HepG2 (cell line): ENCODE data around the gene FBXO44.

ENCODE experiments used
- ASH2L ChIP-seq: fragments of 300-600, 200-600 bp; sonication (generic); IDR thresholded peaks from 2 replicates; pipeline ENCODE4 v1.7.0; 2017; ENCODE audit warnings: low read depth, mild to moderate bottlenecking, moderate library complexity, mixed read lengths, low read length; ENCODE audit not compliant: insufficient read length
- ATF7 ChIP-seq, 2 experiments: fragments of 450-650 bp in 1 of 2; sonication (generic) in 1 of 2; formaldehyde crosslinking in 1 of 2; IDR thresholded peaks; 2 replicates each; pipeline versions ENCODE4 v1.4.0 to v1.6.1; 2016 to 2020; ENCODE audit warnings: antibody characterized with exemption in 1 of 2, mild to moderate bottlenecking in 1 of 2, missing genetic modification reagents in 1 of 2
- FLYWCH1 ChIP-seq: sonication (generic); formaldehyde crosslinking; IDR thresholded peaks from 2 replicates; pipeline ENCODE4 v1.8.1; 2023; ENCODE audit warnings: mild to moderate bottlenecking, missing genetic modification reagents
- NFRKB ChIP-seq: fragments of 450-650 bp; IDR thresholded peaks from 2 replicates; pipeline ENCODE4 v1.6.1; 2017
- SAFB2 ChIP-seq: sonication (generic); formaldehyde crosslinking; IDR thresholded peaks from 2 replicates; pipeline ENCODE4 v1.5.1; 2020; ENCODE audit warnings: missing genetic modification reagents, low read depth, mild to moderate bottlenecking, borderline replicate concordance
- TAF1 ChIP-seq: sonication (generic); formaldehyde crosslinking; IDR thresholded peaks from 2 replicates; pipeline ENCODE4 v1.4.0; 2020; ENCODE audit warnings: missing genetic modification reagents
- TMF1 ChIP-seq: sonication (generic); formaldehyde crosslinking; IDR thresholded peaks from 2 replicates; pipeline ENCODE4 v1.8.1; 2022; ENCODE audit warnings: low read depth, missing genetic modification reagents
- ZFY ChIP-seq: sonication (generic); formaldehyde crosslinking; IDR thresholded peaks from 2 replicates; pipeline ENCODE4 v1.4.0; 2020; ENCODE audit warnings: missing genetic modification reagents
- ZNF274 ChIP-seq: sonication (generic); formaldehyde crosslinking; IDR thresholded peaks from 2 replicates; pipeline ENCODE4 v1.5.1; 2020; ENCODE audit warnings: mild to moderate bottlenecking, missing genetic modification reagents
- ZNF512 ChIP-seq: sonication (generic); formaldehyde crosslinking; IDR thresholded peaks from 2 replicates; pipeline ENCODE4 v1.4.0; 2020; ENCODE audit warnings: mild to moderate bottlenecking, missing genetic modification reagents
- ZNF766 ChIP-seq: sonication (generic); formaldehyde crosslinking; IDR thresholded peaks from 2 replicates; pipeline ENCODE4 v1.5.0; 2020; ENCODE audit warnings: missing genetic modification reagents, borderline replicate concordance
- TF ChIP-seq, protein P1 (sequence below): sonication (generic); formaldehyde crosslinking; IDR thresholded peaks from 2 replicates; pipeline ENCODE4 v1.4.0; 2020; ENCODE audit warnings: mild to moderate bottlenecking, missing genetic modification reagents
- TF ChIP-seq, protein P2 (sequence below): sonication (generic); formaldehyde crosslinking; IDR thresholded peaks from 2 replicates; pipeline ENCODE4 v1.5.0; 2020; ENCODE audit warnings: mild to moderate bottlenecking, missing genetic modification reagents, moderate library complexity
- TF ChIP-seq, protein P3 (sequence below): sonication (generic); formaldehyde crosslinking; IDR thresholded peaks from 2 replicates; pipeline ENCODE4 v1.5.0; 2020; ENCODE audit warnings: missing genetic modification reagents, mild to moderate bottlenecking, borderline replicate concordance

GRCh38 chr1:11620405-11620804 lies 34.3 kb upstream of the FBXO44 start:
- TF ChIP-seq ZNF274 (CRISPR knock-in tag) = no peak
- TF ChIP-seq ATF7 (IDR thresholded peaks at IDR 0.05) = no peak
- no peak for TF ChIP-seq ATF7 (CRISPR knock-in tag; IDR thresholded peaks at IDR 0.05)
- TF ChIP-seq FLYWCH1 (CRISPR knock-in tag) = no peak
- no peak for TF ChIP-seq TAF1 (CRISPR knock-in tag)
- TF ChIP-seq NFRKB = no peak
- TF ChIP-seq ZNF766 (CRISPR knock-in tag) = no peak
- TF ChIP-seq ASH2L = no peak
- TF ChIP-seq, protein P1, sequence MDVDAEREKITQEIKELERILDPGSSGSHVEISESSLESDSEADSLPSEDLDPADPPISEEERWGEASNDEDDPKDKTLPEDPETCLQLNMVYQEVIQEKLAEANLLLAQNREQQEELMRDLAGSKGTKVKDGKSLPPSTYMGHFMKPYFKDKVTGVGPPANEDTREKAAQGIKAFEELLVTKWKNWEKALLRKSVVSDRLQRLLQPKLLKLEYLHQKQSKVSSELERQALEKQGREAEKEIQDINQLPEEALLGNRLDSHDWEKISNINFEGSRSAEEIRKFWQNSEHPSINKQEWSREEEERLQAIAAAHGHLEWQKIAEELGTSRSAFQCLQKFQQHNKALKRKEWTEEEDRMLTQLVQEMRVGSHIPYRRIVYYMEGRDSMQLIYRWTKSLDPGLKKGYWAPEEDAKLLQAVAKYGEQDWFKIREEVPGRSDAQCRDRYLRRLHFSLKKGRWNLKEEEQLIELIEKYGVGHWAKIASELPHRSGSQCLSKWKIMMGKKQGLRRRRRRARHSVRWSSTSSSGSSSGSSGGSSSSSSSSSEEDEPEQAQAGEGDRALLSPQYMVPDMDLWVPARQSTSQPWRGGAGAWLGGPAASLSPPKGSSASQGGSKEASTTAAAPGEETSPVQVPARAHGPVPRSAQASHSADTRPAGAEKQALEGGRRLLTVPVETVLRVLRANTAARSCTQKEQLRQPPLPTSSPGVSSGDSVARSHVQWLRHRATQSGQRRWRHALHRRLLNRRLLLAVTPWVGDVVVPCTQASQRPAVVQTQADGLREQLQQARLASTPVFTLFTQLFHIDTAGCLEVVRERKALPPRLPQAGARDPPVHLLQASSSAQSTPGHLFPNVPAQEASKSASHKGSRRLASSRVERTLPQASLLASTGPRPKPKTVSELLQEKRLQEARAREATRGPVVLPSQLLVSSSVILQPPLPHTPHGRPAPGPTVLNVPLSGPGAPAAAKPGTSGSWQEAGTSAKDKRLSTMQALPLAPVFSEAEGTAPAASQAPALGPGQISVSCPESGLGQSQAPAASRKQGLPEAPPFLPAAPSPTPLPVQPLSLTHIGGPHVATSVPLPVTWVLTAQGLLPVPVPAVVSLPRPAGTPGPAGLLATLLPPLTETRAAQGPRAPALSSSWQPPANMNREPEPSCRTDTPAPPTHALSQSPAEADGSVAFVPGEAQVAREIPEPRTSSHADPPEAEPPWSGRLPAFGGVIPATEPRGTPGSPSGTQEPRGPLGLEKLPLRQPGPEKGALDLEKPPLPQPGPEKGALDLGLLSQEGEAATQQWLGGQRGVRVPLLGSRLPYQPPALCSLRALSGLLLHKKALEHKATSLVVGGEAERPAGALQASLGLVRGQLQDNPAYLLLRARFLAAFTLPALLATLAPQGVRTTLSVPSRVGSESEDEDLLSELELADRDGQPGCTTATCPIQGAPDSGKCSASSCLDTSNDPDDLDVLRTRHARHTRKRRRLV (CRISPR knock-in tag) = no peak
- no peak for TF ChIP-seq ZNF512 (CRISPR knock-in tag)
- no peak for TF ChIP-seq ZFY
- TF ChIP-seq, protein P2, sequence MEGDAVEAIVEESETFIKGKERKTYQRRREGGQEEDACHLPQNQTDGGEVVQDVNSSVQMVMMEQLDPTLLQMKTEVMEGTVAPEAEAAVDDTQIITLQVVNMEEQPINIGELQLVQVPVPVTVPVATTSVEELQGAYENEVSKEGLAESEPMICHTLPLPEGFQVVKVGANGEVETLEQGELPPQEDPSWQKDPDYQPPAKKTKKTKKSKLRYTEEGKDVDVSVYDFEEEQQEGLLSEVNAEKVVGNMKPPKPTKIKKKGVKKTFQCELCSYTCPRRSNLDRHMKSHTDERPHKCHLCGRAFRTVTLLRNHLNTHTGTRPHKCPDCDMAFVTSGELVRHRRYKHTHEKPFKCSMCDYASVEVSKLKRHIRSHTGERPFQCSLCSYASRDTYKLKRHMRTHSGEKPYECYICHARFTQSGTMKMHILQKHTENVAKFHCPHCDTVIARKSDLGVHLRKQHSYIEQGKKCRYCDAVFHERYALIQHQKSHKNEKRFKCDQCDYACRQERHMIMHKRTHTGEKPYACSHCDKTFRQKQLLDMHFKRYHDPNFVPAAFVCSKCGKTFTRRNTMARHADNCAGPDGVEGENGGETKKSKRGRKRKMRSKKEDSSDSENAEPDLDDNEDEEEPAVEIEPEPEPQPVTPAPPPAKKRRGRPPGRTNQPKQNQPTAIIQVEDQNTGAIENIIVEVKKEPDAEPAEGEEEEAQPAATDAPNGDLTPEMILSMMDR (CRISPR knock-in tag) = no peak
- no peak for TF ChIP-seq SAFB2 (CRISPR knock-in tag)
- TF ChIP-seq, protein P3, sequence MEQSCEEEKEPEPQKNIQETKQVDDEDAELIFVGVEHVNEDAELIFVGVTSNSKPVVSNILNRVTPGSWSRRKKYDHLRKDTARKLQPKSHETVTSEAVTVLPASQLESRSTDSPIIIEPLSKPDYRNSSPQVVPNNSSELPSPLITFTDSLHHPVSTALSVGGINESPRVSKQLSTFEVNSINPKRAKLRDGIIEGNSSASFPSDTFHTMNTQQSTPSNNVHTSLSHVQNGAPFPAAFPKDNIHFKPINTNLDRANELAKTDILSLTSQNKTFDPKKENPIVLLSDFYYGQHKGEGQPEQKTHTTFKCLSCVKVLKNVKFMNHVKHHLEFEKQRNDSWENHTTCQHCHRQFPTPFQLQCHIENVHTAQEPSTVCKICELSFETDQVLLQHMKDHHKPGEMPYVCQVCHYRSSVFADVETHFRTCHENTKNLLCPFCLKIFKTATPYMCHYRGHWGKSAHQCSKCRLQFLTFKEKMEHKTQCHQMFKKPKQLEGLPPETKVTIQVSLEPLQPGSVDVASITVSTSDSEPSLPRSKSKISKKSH (CRISPR knock-in tag) = no peak
- no peak for TF ChIP-seq TMF1
